Stimulated activated CD4-positive, alpha-beta T cell treated with anti-CD3 and anti-CD28 coated beads, Interleukin-1b, Interleukin-23, amount 100 ng/mL, for 1 hour (primary cell): ENCODE measurements around the gene PAGR1.

Experiments used
- DNase-seq, 2 donors: peaks; one replicate each; pipeline ENCODE4 v3.0.0-alpha.2; 2020; ENCODE audit warnings: low read depth in 2 of 2

The PAGR1 gene

GRCh38 chr16:29835926-29836325 lies 20.0 kb downstream of the PAGR1 start:
- DNase-seq: no peak

DNA sequence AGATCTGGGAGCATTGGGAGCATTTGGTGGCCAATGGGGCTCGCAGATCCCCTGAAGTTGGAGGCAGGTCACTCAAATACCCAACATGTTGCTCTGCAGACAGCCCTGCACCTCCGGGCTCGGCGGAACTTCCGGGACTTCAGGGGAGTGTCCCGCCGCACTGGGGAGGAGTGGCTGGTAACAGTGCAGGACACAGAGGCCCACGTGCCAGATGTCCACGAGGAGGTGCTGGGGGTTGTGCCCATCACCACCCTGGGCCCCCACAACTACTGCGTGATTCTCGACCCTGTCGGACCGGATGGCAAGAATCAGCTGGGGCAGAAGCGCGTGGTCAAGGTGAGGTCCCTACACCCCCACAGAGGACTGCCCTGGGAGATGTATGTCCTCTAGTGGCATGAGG lies 20.7 kb downstream of the PAGR1 start:
- no peak for DNase-seq

GRCh38 chr16:29837841-29838240 lies 21.9 kb downstream of the PAGR1 start:
- no peak for DNase-seq

DNA sequence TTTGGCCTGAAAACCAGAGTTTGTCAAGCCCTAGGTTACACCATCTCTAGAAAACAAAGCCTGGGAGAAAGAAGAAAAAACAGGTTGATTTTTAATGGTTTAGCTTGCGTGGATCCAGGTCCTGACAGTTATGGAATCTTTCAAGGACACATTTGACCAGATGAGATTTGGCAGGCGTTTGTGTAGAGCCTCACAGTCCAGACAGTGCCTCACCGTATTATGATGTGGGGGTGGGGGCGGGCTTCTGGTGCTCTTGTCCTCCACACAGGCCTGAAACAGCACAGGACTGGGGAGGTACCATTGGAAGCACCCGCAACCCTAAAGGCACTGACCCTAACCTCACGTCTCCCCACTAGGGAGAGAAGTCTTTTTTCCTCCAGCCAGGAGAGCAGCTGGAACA lies 23.9 kb downstream of the PAGR1 start:
- no peak for DNase-seq

- no peak for DNase-seq
Measured at GRCh38 chr16:29840240-29840639, 24.3 kb downstream of the PAGR1 start.

- DNase-seq: no peak
Measured at GRCh38 chr16:29841631-29842030, 25.7 kb downstream of the PAGR1 start.

DNA sequence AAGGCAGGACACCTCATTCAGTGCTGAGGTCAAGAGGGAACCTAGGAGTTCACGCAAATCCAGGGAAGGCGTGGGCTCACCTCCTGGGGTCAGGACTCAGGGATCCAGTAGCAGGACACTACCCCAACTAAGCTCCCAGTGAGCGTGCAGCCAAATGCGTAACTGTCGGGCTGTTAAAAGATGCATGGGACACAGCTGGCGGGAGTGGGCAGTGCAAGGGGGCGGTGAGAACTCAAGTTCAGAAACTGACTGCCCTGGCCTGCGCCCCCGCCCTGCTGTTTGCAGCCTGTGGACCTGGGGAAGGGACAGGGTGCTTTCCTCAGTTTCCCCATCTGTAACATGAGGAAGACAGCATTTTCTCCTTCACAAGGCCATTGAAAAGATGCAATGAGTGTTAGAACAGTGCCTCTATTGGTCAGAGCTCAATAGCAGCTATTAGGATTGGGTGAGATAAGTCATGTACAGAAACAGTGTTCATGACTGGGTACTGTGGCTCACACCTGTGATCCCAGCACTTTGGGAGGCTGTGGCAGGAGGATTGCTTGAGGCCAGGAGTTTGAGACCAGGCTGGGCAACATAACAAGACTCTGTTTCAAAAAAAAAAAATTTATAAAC lies 26.9 kb downstream of the PAGR1 start:
- no peak for DNase-seq

DNA sequence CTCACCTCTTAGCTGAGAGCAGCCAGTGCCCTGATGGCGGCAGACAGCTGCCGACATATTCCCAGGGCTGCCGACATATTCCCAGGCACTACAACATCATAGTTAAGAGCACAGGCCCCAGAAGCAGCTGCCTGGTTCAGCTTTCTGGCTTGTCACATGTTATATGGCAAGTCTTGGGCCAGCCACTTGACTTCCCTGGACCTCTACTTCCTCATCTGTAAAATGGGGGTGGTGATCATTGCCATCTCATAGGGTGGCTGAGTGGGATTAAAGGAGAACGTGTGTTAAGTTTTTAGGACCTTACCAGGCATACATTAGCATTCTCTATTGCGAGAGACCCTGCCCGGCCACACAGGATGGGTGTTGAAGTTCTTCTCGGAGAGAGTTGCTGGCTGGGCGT lies 28.0 kb downstream of the PAGR1 start:
- no peak for DNase-seq

DNA sequence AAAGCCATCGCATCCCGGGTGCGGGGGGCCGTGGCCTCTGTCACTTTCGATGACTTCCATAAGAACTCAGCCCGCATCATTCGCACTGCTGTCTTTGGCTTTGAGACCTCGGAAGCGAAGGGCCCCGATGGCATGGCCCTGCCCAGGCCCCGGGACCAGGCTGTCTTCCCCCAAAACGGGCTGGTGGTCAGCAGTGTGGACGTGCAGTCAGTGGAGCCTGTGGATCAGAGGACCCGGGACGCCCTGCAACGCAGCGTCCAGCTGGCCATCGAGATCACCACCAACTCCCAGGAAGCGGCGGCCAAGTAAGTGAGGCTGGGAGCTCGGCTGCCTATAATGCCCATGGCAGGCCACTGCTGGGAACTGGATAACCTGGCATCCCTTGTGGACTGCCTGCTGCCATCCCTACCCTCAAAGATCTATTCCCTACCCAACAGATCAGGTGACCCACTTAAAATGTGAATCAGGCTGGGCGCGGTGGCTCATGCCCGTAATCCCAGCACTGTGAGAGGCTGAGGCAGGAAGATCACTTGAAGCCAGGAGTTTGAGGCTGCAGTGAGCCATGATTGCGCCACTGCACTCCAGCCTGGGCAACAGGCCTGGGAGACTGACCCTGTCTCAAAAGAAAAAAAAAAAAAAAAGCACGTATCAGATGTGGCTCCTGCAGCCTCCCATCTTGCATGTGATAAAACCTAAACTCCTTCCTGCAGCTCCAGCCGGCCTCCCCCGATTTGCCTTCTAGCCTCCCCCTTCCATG lies 28.8 kb downstream of the PAGR1 start:
- DNase-seq: no peak

GRCh38 chr16:29845656-29846055 lies 29.7 kb downstream of the PAGR1 start:
- DNase-seq: no peak

DNA sequence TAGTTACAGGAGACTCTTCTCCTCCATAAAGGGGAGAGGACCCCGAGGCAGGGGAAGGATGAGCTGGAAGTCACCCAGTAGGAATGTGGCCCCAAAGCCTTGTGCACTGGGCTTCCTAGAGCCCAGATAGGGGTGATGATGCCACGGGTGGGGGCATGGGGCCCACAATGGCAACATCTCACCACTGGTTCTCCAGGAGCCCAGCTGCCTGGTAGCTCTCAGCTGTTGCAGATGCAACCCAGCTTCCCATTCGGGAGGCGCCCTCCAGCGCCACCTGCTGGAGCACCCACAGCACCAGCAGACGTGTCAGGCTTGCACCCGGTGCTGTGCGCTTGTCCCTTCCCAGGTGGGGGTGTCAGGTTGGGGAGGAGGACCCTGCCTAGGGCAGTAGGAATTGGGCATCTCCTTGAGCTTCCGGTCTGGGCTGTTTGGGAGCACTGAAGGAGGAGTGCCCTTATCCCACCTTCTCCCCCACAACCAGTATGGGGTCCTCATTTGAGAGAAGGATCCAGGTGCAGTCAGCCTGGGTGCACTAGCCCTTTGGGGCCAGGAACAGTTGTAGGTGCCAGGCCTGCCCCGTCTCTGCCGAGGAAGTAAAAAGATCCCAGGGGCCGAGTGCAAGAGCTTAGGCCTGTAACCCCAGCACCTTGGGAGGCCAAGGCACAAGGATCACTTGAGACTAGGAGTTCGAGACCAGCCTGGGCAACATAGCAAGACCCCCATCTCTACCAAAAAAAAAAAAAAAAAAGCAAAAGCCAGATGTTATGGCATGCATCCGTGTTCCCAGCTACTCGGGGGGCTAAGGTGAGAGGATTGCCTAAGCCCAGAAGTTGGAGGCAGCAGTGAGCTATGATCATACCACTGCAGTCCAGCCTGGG lies 32.7 kb downstream of the PAGR1 start:
- peak; percentile 64 to 77 for DNase-seq

DNA sequence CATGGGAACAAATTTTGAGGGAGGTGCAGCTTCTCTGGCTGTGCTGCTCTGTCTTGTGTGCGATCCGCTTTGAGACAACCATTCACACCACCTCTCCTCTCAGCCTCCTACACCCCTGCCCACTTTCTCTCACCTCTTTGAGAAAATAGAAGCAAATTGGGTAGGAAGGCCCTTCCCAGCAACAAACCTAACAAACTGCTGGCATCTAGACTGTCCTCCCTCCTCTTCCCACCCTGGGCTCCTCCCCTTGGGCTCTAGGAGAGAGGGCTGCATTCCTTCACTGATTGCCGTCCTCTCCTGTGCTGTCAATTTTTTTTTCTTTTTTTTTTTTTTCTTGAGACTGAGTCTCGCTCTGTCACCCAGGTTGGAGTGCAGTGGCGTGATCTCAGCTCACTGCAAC lies 33.6 kb downstream of the PAGR1 start:
- DNase-seq: no peak

GRCh38 chr16:29850998-29851397 lies 35.0 kb downstream of the PAGR1 start:
- no peak for DNase-seq

GRCh38 chr16:29852654-29853053 lies 36.7 kb downstream of the PAGR1 start:
- DNase-seq: no peak

DNA sequence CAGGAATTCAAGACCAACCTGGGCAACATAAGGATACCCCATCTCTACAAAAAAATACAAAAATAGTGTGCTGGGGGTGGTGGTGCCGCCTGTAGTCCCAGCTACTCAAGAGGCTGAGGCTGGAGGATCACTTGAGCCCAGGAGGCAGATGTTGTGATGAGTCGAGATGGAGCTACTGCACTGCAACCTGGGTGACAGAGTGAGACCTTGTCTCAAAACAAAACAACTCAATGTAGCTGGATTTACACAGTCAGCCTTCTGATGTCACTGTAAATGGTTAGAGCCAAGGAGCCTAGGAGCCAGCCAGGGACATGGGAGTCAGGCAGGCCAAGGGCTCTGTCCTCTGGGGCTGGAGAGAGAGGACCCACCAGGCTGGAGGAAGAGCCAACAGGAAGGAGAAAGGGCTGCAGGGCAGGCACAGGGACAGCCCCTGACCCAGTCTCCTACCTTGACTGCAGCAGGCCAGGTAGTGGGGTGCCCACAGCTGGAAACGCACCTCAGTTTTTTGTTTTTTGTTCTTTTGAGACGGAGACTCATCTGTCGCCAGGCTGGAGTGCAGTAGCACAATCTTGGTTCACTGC lies 38.7 kb downstream of the PAGR1 start:
- no peak for DNase-seq

GRCh38 chr16:29857133-29857760 lies 41.3 kb downstream of the PAGR1 start:
- no peak for DNase-seq

DNA sequence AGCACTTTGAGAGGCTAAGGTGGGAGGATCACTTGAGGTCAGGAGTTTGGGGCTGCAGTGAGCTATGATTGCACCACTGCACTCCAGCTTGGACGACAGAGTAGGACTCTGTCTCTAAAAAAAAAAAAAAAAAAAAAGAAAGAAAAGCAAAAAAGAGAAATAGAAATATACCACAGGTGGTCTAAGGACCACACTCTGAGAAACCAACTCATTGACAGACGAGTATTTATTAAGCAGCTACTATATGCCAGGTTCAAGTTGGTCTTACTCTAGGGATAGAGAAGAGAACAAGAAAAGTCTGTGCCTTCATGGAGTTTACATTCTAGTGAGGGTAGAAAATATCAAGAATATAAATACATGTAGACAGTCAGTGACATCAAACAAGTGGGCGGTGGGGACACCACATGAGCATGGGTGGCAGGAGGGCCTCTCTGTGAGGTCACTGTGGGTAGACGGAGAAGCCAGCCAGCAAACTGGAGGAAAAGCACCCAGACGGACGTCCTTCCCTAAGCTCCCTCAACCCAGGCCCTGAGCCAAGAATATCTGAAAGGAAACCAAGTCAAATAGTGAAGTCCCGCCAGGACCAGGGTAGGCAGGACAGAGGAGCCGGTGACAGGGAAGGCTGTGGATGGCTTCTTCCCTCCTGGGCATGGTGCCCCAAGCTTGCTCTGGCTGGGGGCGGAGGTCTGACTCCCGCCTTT lies 42.3 kb downstream of the PAGR1 start:
- no peak for DNase-seq

- no peak for DNase-seq
Measured at GRCh38 chr16:29858974-29859373, 43.0 kb downstream of the PAGR1 start.

DNA sequence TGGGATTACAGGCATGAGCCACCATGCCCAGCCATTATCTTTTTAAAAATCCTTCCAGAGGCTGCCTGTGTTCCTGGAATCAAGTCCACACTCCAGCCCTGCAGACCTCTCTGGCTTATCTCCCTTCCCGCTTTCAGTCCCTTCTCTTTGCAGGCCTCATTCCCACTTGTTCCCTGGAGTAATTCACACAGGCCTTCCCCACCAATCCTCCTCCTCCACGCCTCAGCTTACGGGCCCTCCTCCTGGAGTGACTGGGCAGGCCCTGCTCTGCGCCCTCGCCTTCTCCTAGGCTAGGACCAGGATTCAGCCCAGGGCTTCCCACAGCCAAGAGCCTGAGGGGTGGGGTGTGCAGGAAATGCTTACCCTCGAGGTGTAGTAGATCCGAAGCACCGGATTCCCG lies 44.3 kb downstream of the PAGR1 start:
- no peak for DNase-seq

DNA sequence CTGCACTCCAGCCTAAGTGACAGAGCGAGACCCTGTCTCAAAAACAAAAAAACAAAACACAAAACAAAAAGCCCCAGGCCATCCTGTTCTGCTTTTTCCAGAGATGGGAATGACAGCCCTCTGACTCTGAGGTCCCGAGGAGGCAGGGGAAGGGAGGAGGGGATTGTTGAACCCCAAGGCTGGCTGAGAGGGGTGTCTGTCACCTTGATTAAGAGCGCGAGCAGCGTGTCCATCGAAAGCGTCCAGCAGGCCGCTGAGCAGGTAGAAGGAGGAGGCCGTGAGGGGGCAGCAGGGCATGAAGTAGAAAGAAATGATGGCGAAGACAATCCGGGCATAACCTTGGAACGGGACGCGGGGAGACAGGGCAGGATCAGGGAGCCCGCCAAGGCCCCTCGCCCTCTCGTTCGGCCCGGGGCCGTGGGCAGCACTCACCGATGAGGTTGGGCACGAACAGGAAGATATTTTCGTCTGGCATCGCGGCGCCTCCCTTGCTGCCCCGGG lies 46.5 kb downstream of the PAGR1 start:
- DNase-seq: no peak
